Measurements from ENCODE around the gene COMMD1.
"Not testable (repeated sequence)": the region's sequence is repeated elsewhere in the genome, so short reads cannot be mapped to it uniquely, and the experiment has no call there.

COMMD1 gene

DNA sequence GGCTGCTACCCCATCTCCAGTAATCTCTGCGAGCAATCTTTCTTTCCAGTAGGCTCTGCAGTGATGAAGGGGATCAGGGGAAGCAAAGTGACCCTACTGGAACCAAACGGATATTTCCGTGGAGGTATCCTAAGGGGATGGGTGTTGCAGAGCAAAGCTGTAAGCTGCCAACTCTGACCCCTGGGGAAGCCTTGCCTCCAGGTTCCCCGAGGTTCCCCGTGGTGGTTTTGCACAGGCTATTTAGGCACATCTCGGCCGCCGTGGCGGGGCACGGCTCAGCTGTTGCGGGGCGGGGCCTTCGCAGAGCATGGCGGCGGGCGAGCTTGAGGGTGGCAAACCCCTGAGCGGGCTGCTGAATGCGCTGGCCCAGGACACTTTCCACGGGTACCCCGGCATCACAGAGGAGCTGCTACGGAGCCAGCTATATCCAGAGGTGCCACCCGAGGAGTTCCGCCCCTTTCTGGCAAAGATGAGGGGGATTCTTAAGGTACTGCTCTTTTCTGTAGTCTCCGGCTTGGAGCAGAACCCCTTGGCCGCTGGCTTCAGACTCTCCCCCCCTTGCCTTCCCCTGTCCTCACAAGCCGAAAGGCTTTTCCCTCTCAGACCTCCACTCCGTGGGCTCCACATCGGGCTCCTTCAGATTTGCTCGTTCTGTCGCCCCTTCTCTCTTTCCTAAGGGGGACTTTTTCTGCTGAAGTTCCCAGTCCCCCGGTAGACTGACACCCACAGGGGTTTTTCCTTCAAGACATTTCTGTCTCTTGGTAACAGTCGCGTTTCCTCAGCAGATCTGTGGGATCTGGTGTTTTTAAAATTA, at the start of gene COMMD1:
Gene COMMD1, plus strand, starts transcription at position 303 of the 814 bp plus-strand sequence. Its CDS starts 5 bp downstream, at position 308.
- peak; percentile 38 for DNase-seq (ENCODE audit: low read depth)

DNA sequence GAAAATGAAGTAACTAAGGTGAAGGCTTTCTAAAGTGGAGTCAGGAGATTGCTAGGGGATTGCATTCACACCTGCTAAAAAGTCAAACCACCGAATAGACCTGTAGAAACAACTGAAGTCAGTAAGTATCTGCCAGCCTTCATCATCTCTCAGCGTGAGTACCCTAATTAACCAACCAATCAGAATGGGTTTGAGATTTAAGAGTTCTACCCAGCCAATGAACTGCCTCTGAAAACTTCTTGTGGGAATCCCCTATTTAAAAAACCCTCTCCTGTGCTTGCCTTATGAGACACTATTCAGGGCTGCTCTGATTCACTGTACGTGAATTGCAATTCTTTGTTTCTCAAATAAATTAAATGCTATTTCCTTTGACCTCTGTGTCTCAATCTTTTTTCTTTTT, 48.2 kb upstream of the COMMD1 start:
- no peak for DNase-seq (ENCODE audit: low read depth)

DNA sequence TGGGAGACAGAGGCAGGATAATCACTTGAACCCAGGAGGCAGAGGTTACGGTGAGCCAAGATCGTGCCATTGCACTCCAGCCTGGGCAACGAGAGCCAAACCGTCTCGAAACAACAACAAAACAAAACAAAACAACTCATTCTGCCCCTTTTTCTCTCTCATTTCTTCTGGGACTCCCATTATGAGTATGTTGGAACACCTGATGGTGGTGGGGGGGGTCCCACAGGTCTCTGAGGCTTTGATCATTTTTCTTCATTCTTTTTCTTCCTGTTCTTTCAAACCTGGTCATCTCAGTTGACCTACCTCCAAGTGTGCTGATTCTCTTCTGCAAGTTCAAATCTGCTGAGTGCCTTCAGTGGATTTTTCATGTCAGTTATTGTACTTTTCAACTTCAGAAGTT, 43.4 kb upstream of the COMMD1 start:
- DNase-seq (ENCODE audit: low read depth), result no peak

DNA sequence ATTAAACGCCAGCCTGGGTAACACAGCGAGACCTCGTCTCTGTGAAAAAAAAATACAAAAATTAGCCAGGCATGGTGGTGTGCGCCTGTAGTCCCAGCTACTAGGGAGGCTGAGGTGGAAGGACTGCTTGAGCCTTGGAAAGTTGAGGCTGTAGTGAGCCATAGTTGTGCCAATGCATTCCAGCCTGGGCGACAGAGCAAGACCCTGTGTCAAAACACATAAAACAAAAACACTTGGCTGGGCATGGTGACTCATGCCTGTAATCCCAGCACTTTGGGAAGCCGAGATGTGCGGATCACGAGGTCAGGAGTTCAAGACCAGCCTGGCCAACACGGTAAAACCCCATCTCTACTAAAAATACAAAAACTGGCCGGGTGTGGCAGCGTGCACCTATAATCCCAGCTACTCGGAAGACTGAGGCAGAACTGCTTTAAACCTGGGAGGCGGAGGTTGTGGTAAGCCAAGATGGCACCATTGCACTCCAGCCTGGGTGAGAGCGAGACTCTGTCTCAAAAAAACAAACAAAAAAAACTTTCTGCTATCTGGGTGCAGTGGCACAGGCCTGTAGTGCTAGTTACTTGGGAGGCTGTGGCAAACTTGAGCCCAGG, 38.9 kb upstream of the COMMD1 start:
- not testable (repeated sequence) for DNase-seq (ENCODE audit: low read depth)

DNA sequence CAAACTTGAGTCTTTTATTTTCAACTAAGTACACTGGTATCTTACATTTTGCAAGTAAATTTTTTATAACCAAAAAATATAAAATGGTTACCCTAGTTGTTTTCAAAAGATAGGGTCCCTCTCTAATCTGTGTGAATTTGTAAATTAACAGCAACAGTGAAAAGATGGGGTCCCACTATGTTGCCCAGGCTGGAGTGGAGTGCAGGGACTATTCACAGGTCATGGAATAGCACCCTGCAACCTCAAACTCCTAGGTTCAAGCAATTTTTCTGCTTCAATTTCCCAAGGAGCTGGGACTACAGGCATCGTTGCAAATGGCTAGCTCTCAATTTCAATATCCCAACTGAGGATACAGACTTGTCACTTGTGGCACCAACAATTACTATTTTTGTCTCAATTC, 29.1 kb upstream of the COMMD1 start:
- no peak for DNase-seq (ENCODE audit: low read depth)

DNA sequence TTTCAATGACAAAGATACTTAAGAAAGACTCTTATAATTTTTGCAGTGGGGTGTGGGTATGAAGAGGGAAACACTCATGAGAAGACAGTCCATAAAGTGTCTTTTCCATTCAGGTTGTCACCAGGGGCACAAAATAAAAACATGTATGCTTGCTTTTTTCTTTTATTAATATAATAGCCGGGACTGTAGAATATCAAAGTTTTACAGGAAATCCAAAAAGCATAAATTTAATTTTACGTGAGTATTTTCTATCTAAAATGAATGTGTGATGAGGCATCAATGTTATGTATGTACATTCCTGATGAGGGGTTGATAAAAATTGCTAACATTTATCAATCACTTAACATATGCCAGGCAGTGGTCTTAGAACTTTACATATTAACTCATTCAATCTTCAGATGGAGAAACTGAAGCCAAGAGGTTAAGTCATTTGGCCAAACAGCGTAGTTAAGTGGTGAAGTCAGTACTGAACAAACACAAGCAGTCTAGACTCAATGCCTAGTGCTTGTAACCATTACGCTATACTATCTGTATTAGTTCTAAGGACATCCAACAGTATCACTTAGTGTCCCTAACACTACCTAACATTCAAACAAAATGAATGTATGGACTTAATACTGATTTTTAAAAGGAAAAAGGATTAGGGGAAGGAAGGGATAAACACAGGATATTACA, 27.8 kb upstream of the COMMD1 start:
- DNase-seq (ENCODE audit: low read depth), result no peak

DNA sequence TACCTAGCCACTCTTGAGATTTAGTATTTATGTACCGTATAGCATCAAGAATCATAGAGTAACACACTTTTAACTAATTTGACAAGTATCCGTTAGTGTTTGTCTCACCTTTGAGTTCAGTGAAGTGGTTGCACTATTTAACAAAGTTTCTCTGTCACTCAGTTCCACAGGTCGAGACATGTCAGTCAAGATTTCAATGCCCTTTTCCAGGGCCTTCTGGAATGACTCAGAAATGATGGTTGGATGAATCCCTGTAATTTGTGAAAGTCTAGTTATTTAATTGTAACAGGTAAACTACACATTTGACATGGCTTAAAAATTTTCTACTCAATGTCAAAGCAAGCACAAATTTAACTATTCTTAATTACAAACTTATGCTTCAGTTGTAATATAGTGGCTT, 26.7 kb upstream of the COMMD1 start:
- no peak for DNase-seq (ENCODE audit: low read depth)

DNA sequence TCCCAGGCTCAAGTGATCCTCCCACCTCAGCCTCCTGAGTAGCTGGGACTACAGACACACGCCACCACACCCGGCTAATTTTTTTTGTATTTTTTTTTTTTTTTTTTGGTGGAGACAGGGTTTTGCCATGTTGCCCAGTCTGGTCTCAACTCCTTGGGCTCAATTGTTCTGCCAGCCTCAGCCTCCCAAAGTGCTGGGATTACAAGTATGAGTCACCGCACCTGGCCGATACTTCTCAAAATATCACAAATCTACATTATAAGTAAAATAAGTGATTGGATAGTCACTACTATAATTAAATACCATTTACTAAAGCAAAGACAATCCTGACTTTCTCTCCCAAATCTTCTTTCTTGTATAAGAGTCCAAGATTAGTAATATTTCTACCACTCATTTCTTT, 26.1 kb upstream of the COMMD1 start:
- not testable (repeated sequence) for DNase-seq (ENCODE audit: low read depth)

DNA sequence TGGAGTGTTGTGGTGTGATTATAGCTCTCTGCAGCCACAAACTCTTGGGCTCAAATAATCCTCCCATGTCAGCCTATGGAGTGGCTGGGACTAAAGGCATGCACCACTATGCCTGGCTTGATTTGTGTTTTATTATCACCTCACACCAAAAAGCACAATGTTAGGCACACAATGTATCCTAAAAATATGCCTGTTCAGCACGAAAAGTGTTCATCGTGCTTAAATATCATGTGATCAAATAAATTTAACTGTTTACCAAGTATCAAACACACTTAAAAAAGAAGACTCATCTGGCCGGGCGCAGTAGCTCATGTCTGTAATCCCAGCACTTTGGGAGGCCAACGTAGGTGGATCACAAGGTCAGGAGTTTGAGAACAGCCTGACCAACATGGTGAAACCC, 22.6 kb upstream of the COMMD1 start:
- DNase-seq (ENCODE audit: low read depth), result no peak

DNA sequence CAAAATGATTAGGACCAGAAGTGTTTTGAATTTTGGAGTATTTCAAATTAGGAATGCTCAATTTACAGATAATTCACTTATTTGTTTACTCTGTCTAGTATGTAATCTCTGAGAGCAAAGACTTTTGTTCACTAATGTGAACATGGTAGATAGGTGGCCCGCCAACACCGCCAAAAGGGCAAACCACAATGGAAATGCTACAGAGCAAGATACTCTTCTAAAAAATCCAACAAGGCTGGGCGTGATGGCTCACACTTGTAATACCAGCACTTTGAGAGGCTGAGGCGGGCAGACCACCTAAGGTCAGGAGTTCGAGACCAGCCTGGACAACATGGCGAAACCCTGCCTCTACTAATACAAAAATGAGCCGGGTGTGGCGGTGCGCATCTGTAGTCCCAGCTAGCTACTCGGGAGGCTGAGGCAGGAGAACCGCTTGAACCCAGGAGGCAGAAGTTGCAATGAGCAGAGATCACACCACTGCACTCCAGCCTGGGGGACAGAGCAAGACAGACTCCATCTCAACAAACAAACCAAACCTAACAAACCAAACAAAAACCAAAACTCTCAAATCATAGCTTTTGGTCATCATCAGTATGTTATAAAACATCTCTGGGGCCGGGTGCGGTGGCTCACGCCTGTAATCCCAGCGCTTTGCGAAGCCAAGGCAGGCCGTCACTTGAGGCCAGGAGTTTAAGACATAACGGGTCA, 19.4 kb upstream of the COMMD1 start:
- no peak for DNase-seq (ENCODE audit: low read depth)

DNA sequence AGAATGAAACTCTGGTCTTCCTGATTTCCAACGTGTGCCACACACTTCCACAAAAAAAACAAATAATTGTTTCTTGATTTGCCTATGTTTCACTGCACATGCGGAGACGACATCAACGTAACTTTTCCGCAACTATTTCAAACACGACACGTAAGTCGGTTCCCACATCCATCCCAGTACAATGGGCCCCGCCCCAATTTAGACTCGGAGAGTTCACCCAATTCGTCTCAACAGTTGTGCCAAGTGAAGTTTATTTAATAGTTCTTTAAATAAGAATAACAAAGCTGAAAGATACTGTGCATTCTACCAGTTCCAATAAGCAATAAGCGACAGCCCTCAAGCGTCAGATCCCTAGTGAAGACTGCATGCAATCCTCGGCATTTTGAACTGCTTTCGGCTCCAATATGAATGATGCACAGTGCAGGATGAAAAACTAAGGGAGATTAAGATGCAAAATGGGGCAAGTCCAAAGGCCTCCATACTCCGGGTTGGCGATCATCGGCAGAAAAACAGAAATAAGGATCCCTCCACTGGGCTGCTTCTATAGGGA, 17.7 kb upstream of the COMMD1 start:
- DNase-seq (ENCODE audit: low read depth), result no peak

DNA sequence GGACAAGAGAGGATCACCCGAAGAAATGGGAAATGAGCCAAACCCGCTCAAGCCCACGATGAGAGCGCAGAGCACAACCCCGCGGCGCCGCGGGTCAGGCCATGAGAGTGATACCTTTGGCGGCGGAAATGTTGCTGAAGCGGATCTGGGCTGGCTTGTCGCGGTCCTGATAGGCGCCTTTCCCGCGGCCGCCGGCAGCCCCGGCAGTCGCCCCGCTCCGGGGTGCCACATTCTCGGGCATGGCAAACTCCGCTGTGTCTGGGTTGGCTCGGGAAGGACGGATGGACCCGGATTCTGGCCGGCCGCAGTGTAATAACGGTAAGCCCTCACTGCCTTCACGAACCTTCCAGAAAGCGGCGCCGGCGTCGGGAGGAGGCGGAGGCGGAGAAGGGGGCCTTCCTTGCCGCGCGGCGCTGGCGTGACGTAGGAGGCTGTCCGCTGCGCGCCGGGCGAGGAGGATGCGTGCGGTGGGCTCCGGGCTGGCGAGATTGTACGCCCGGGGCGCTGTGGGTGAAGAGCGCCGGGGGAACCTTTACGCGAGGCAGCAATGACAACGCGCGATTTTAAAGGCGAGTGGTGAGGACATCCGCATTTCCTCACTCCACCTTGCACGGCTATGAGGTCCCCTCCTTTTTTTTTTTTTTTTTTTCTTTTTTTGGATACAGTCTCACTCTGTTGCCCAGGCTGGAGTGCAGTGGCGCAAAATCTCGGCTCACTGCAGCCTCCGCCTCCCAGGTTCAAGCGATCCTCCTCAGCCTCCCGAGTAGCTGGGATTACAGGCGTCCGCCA, 17.0 kb upstream of the COMMD1 start, which contains the start of gene CCT4:
Gene CCT4, minus strand, starts transcription at position 390 of the 789 bp plus-strand sequence. Its CDS starts 149 bp downstream, at position 241.
- DNase-seq (ENCODE audit: low read depth), result peak; percentile 57

DNA sequence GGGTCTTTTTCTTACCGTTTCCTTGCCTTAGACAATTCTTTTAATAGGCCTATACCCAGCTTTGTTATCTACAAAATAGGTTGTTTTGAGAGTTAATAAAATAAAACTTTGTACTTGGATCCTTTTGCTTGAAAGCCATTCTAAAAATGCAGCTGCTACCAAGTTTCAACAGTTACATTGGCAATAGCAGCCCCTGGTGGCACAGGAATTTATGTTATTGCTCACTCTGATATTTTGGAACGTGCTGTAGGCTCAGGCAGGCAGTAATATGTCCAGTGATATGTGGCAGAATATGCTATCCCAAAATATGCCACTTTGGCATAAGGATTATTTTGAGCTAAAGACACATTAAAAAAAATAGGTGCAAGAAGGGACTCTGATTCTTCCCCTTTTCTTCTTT, 6.7 kb upstream of the COMMD1 start:
- DNase-seq (ENCODE audit: low read depth), result no peak

DNA sequence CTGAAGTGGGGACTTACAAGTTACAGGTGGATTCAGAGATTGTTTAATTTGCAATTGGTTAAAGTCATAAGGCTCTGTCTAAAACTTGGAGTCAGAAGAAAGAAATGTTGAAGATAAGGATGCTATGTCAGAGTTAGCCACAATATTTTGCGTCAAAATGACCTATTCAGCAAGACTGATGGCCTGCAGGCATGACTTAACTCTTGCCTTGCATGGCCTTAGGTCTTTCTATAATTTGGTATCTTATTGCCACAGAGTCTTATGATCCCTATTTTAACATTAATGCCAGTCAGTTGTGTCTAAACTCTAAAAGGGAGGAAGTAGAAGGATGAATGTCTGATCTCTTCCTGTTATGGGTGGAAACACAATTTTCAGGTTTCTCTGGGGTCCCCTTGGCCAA, 5.2 kb upstream of the COMMD1 start:
- no peak for DNase-seq (ENCODE audit: low read depth)

DNA sequence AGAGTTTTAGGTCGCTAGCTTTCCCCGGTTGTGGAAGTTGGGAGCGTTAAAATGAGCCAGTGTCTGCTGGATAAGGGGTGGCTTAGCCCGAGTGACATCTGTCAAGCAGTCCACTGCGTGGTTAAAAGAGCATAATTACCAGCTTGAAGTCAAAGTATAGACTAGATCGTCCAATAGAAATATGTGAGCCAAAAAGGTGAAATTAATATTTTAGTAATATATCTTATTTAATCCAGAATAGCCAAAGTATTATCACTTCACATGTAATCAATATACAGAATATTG, 654 bp downstream of the COMMD1 start:
- no peak for DNase-seq (ENCODE audit: low read depth)

DNA sequence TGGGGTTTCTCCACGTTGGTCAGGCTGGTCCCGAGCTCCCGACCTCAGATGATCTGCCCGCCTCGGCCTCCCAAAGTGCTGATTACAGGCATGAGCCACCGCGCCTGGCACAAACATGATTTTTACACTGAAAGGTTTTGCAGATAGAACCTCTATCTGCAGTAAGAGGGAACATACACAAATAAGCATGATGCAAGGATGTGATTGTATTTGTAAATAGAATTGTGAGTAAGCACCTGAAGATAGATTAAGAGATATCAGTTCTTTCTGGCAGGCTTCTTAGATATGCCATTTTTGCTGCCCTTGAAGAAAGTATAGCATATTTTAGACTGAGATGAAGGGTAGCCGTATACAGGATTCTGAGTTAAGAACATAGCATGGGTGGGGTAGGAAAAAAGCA, 3.6 kb downstream of the COMMD1 start:
- DNase-seq (ENCODE audit: low read depth), result no peak

DNA sequence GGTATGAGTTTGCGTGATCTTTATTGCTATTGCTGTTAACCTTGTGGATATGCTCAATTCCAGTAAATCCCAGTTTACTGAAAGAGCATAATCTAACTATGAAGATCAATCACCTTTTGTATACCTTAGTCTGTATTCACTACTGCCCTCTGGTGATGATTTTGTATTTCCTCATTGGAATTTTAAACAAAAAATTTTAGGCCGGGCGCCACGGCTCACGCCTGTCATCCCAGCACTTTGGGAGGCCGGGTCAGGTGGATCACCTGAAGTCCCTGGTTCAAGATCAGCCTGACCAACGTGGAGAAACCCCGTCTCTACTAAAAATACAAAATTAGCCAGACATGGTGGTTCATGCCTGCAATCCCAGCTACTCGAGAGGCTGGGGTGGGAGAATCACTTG, 5.1 kb downstream of the COMMD1 start:
- no peak for DNase-seq (ENCODE audit: low read depth)

DNA sequence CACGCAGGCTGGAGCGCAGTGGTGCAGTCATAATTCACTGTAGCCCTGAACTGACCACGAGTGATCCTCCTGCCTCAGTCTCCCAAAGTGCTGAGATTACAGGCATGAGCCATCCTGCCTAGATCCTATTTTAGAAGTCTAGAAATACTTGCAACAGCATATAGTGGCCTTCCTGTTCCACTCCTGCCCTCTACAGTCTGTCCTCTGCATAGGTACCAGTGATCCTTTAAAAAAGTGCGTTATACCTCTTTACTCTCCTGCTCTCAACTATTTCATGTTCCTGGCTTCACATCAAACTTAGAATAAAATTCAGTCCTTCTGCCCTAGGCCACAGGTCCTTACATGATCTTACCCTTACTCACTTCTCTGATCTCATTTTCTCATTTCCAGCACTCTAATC, 6.0 kb downstream of the COMMD1 start:
- no peak for DNase-seq (ENCODE audit: low read depth)

DNA sequence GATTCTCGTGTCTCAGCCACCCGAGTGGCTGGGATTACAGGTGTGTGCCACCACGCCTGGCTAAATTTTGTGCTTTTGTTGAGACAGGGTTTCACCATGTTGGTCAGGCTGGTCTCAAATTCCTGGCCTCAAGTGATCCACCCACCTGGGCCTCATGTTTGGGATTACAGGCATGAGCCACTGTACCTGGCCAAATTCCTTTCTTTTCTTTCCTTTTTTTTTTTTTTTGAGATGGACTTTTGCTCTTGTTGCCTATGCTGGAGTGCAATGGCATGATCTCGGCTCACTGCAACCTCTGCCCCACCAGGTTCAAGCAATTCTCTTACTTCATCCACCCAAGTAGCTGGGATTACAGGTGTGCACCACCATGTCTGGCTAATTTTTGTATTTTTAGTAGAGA, 9.3 kb downstream of the COMMD1 start:
- DNase-seq (ENCODE audit: low read depth), result not testable (repeated sequence)

DNA sequence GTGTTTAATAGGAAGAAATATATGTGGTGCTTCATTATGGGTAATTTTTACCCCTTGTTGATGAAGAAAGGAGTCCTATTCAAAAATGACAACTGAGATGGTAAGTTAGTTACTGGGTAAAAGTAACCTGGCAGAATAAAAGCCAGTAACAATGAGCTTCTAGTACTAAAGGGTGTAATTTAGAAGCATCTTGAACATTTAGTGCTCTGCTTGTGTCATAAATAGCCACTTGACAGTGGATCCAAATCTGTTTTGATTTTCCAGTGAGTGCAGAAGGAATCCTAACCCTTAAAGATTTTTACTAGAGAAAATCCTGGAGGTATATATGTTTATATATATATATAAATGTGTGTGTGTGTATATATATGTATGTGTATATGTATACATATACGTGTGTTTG, 15.1 kb downstream of the COMMD1 start:
- DNase-seq (ENCODE audit: low read depth), result no peak

DNA sequence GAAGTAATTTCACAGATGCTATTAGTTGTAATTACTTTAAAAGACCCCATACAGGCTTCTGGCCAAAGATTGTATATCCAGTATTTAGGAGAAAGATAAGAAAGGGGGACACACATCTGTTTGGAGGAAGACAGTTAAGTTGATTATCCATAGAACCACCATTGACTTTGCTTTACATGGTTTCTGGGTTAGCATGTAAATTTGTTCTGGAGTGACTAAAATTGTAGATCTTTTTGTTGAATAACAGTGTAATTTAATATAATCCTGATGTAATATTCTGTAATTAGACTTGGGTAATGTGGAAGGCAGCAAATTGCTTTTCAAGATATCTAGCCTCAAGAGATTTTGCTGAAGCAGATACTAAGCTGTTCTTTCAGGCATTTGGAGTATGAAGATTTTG, 17.2 kb downstream of the COMMD1 start:
- no peak for DNase-seq (ENCODE audit: low read depth)
